ENCODE results near the gene CACNA1C. TPM values are rescaled to one million over a fixed set of nuclear protein-coding genes. Genes with fewer than 3 reads are reported as not detected.

CACNA1C gene
- total RNA-seq, 1 donor from 2014 or later: 0.02 TPM

- no peak overlapping the region for H3K4me3 Mint-ChIP-seq
- peaks cover 9% of the 10 kb centered on the region for H3K4me1 Mint-ChIP-seq
- intact Hi-C loops (cut with micrococcal nuclease): no loop called here
- POLR2A ChIA-PET: no interaction called here
- no peak for TF ChIP-seq CTCF (IDR thresholded peaks at IDR 0.05)
- H3K27me3 Mint-ChIP-seq: peaks cover 1% of the 10 kb centered on the region
- CTCF ChIA-PET: no interaction called here
- no peak overlapping the region for H3K27ac Mint-ChIP-seq
- H3K36me3 Mint-ChIP-seq (ENCODE audit: low read depth): no peaks in the 10 kb centered on the region
- H3K9me3 Mint-ChIP-seq: no peaks in the 10 kb centered on the region
- no peak for DNase-seq
- no peak for ATAC-seq (ENCODE audit: low read depth)
Measured at GRCh38 chr12:2187195-2187945, 134.6 kb downstream of the CACNA1C start.

GRCh38 chr12:2190085-2190484, 137.3 kb downstream of the CACNA1C start:
- ATAC-seq (ENCODE audit: low read depth) (no peak), DNase-seq (no peak)
- no peaks in the 10 kb centered on the region for H3K27me3 Mint-ChIP-seq
- ChIA-PET POLR2A (no interaction called here), CTCF (no interaction called here)
- TF ChIP-seq CTCF (IDR thresholded peaks at IDR 0.05): no peak
- H3K36me3 Mint-ChIP-seq (ENCODE audit: low read depth): no peaks in the 10 kb centered on the region
- intact Hi-C loops (cut with micrococcal nuclease): no loop called here
- H3K9me3 Mint-ChIP-seq: no peaks in the 10 kb centered on the region
- H3K4me3 Mint-ChIP-seq: no peak overlapping the region
- peaks cover 9% of the 10 kb centered on the region for H3K4me1 Mint-ChIP-seq
- H3K27ac Mint-ChIP-seq: no peak overlapping the region

- no peak overlapping the region for H3K27ac Mint-ChIP-seq
- TF ChIP-seq CTCF (IDR thresholded peaks at IDR 0.05): no peak
- POLR2A ChIA-PET: no interaction called here
- H3K27me3 Mint-ChIP-seq: no peaks in the 10 kb centered on the region
- H3K9me3 Mint-ChIP-seq: no peaks in the 10 kb centered on the region
- CTCF ChIA-PET: no interaction called here
- DNase-seq (no peak), ATAC-seq (ENCODE audit: low read depth) (no peak)
- H3K36me3 Mint-ChIP-seq (ENCODE audit: low read depth): no peaks in the 10 kb centered on the region
- peaks cover 9% of the 10 kb centered on the region for H3K4me1 Mint-ChIP-seq
- intact Hi-C loops (cut with micrococcal nuclease): no loop called here
- H3K4me3 Mint-ChIP-seq: no peak overlapping the region
Measured at GRCh38 chr12:2190896-2191533, 138.2 kb downstream of the CACNA1C start.

- Mint-ChIP-seq H3K27me3 (no peaks in the 10 kb centered on the region), H3K27ac (no peak overlapping the region), H3K9me3 (no peaks in the 10 kb centered on the region), H3K4me1 (peaks cover 8% of the 10 kb centered on the region), H3K4me3 (no peak overlapping the region), H3K36me3 (ENCODE audit: low read depth) (no peaks in the 10 kb centered on the region)
- POLR2A ChIA-PET: no interaction called here
- ATAC-seq (ENCODE audit: low read depth): no peak
- CTCF ChIA-PET: no interaction called here
- intact Hi-C loops (cut with micrococcal nuclease): no loop called here
- no peak for TF ChIP-seq CTCF (IDR thresholded peaks at IDR 0.05)
- no peak for DNase-seq
Measured at GRCh38 chr12:2191534-2192153, 138.9 kb downstream of the CACNA1C start.

- Mint-ChIP-seq H3K4me3 (no peak overlapping the region), H3K27me3 (peaks cover 3% of the 10 kb centered on the region), H3K9me3 (no peaks in the 10 kb centered on the region), H3K27ac (no peak overlapping the region), H3K36me3 (ENCODE audit: low read depth) (no peaks in the 10 kb centered on the region), H3K4me1 (peaks cover 2% of the 10 kb centered on the region)
- ChIA-PET POLR2A (no interaction called here), CTCF (no interaction called here)
- no peak for TF ChIP-seq CTCF (IDR thresholded peaks at IDR 0.05)
- intact Hi-C loops (cut with micrococcal nuclease): no loop called here
- ATAC-seq (ENCODE audit: low read depth): no peak
- DNase-seq: no peak
Measured at GRCh38 chr12:2192231-2192630, 139.4 kb downstream of the CACNA1C start.

Measured in activated B cell treated with CpG ODN at 0.5 μM for 24 hours (primary cell).